Mucosa of descending colon (tissue), 3 donors: ENCODE data around the gene MLPH. TPM values are rescaled to one million over a fixed set of nuclear protein-coding genes. Genes with fewer than 3 reads are reported as not detected.

Experiments used
- ATAC-seq: fragments of 200-7000 bp; cut with Tn5 transposase; one replicate; pipeline ENCODE4 v1.9.1; 2020; ENCODE audit warnings: mild to moderate bottlenecking, moderate library complexity
- DNase-seq, 3 donors: peaks; one replicate each; pipeline ENCODE4 v3.0.0-alpha.2; 2020
- H3K36me3 ChIP-seq: fragments of 200-600 bp; one replicate; pipeline ENCODE4 v1.8.0; 2021; ENCODE audit warnings: low read depth, mild to moderate bottlenecking
- H3K4me1 ChIP-seq: fragments of 200-600 bp; one replicate; pipeline ENCODE4 v1.8.0; 2021; ENCODE audit warnings: low read depth, mild to moderate bottlenecking
- H3K4me3 ChIP-seq: fragments of 200-600 bp; one replicate; pipeline ENCODE4 v1.8.0; 2021; ENCODE audit warnings: mild to moderate bottlenecking
- H3K9me3 ChIP-seq: fragments of 200-600 bp; one replicate; pipeline ENCODE4 v1.8.0; 2021; ENCODE audit warnings: mild to moderate bottlenecking
- intact Hi-C, 2 donors: fragments of 100-400 bp; cut with DNase I in 1 of 2; cut with micrococcal nuclease in 1 of 2; formaldehyde crosslinking; loops; one replicate each; pipeline versions ENCODE4 v1.11.0 to v1.11.1; 2022; cut with DNase I, micrococcal nuclease
- total RNA-seq, 3 donors: library from RNA; stranded (reverse); fragmentation: NEBNext Ultra II Directional in 2 of 3; extraction: Animal tissue kit (Norgen Biotek cat#: 25700) in 2 of 3; gene quantifications; one replicate each; pipeline versions ENCODE4 v1.2.1 to v1.2.4, GENCODE V29; 2021 to 2023
- TF ChIP-seq, protein P1 (sequence below): fragments of 200-600 bp; IDR thresholded peaks from one replicate; pipeline ENCODE4 v1.8.0; 2022; ENCODE audit warnings: antibody characterized with exemption, mild to moderate bottlenecking
- donor health status: DM: no; HTN: no; CAD: no; lungs with moderate emphysema.
- donor health status: DM: no; HTN: no; CAD: no.
- donor health status: DM: no; HTN: yes; CAD: no.

The MLPH gene
- total RNA-seq, 3 donors from 2014 or later: 46.8 to 133 (median 121) TPM

DNA sequence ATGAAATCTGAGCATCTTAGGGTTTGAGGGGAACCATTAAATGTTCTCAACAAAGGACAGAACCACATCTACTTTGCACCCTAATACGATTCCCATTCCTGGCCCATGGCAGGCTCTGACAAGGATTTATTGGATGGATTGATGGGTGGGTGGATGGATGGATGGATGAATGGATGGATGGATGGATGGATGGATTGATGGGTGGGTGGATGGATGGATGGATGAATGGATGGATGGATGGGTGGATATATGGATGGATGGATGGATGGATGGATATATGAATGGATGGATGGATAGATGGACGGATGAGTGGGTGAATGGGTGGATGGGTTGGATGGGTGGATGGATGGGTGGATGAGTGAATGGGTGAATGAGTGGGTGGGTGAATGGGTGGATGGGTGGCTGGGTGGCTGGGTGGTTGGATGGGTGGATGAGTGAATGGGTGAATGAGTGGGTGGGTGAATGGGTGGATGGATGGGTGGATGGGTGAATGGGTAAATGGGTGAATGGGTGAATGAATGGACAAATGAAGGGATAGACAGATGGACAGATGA, 29.6 kb upstream of the MLPH start:
- intact Hi-C loops: no loop called here
- no peaks in the 10 kb centered on the region for H3K36me3 ChIP-seq
- H3K9me3 ChIP-seq: no peaks in the 10 kb centered on the region
- no peaks in the 10 kb centered on the region for H3K4me1 ChIP-seq
- TF ChIP-seq, protein P1, sequence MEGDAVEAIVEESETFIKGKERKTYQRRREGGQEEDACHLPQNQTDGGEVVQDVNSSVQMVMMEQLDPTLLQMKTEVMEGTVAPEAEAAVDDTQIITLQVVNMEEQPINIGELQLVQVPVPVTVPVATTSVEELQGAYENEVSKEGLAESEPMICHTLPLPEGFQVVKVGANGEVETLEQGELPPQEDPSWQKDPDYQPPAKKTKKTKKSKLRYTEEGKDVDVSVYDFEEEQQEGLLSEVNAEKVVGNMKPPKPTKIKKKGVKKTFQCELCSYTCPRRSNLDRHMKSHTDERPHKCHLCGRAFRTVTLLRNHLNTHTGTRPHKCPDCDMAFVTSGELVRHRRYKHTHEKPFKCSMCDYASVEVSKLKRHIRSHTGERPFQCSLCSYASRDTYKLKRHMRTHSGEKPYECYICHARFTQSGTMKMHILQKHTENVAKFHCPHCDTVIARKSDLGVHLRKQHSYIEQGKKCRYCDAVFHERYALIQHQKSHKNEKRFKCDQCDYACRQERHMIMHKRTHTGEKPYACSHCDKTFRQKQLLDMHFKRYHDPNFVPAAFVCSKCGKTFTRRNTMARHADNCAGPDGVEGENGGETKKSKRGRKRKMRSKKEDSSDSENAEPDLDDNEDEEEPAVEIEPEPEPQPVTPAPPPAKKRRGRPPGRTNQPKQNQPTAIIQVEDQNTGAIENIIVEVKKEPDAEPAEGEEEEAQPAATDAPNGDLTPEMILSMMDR: no peak
- no peak overlapping the region for H3K4me3 ChIP-seq
- ATAC-seq (no peak), DNase-seq (no peak)

DNA sequence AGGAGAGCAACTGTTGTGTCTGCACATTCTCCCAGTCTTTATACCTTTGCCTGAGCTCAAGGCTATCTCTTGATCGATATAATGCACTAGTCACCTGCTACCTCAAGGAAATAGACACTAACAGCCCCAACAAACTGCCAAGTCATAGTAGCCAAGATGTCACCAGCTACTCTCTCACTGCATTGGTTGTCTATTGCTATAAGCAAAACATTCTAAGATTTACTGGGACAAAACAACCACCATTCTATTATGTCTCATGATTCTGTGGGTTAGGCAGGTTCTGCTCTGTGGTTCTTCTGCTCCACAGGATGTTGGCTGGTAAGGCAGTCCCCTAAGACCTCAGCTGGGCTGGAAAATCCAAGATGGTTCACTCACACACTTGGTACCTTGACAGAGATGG, 28.5 kb upstream of the MLPH start:
- TF ChIP-seq, protein P1: no peak
- H3K4me1 ChIP-seq: no peaks in the 10 kb centered on the region
- DNase-seq: no peak
- no peaks in the 10 kb centered on the region for H3K9me3 ChIP-seq
- H3K36me3 ChIP-seq: no peaks in the 10 kb centered on the region
- no peak overlapping the region for H3K4me3 ChIP-seq
- intact Hi-C loops: no loop called here
- ATAC-seq: no peak

DNA sequence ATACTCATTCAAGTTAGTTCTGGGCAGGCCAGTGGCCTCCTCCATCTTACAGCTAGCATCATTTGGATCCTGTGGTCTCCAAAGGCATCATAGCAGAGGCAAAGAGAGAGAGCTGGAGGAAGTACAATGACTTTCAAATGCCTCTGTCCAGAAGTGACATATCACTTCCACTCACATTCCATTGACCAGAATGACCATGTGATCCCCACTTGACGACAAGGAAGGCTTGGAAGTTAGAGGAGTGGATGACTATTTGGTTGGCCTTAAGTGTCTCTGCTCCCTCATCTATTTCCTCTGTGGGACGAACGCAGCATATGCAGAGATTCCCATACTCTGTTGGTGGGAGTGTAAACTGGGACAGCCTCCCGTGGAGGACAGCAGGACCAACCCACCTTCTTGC, 27.8 kb upstream of the MLPH start:
- Histone ChIP-seq H3K4me3 (no peak overlapping the region), H3K9me3 (no peaks in the 10 kb centered on the region), H3K4me1 (no peaks in the 10 kb centered on the region), H3K36me3 (no peaks in the 10 kb centered on the region)
- TF ChIP-seq, protein P1: no peak
- no peak for ATAC-seq
- no peak for DNase-seq
- intact Hi-C loops: no loop called here

DNA sequence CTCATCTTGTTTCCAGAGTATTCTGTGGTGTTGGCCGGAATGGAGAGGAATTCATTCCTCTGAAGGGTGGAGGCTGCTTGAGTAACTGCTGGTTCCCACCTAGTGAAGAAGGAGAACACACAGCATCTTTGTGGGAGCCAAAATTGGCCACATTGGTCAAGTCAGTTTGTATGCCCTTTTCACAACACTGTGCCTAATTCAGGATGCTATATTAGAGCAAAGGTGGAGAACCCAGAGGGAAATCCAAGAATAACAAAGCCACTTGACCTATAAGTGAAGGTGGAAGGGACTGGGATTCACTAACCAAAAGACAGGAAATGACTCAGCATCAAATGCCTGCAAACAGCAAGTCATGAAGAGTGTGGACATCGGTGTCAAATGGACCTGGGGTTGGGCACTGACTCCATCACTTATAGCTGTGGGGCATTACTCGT, 27.3 kb upstream of the MLPH start:
- Histone ChIP-seq H3K4me3 (no peak overlapping the region), H3K36me3 (no peaks in the 10 kb centered on the region), H3K9me3 (no peaks in the 10 kb centered on the region), H3K4me1 (no peaks in the 10 kb centered on the region)
- TF ChIP-seq, protein P1: no peak
- DNase-seq (no peak), ATAC-seq (no peak)
- intact Hi-C loops: no loop called here

DNA sequence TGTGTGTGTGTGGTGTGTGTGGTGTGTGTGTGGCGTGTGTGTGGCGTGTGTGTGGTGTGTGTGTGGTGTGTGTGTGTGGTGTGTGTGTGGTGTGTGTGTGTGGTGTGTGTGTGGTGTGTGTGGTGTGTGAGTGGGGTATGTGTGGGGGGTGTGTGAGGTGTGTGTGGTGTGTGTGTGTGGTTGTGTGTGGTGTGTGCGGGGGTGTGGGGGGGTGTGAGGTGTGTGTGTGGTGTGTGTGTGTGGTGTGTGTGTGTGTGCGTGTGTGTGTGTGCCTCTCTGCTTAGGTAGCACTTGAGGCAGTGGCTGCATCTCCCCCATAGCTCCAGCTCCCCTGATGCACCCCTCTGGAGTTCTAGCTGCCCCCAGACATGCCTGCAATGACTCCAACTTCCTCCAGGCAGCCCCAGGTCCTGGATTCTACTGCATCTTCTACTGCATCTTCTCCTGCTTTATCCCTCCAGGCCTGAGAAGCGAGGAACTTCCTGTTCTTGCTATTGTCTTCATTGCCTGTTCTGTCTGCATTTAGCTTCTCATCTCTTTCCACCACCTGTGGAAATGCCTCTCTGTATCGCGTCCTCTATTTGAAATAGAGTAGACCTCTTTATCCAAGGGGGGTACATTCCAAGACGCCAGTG, 22.2 kb upstream of the MLPH start:
- no peaks in the 10 kb centered on the region for H3K36me3 ChIP-seq
- intact Hi-C loops: no loop called here
- ATAC-seq: no peak

More for the DNA sequence above, 22.2 kb upstream of the MLPH start:
- H3K4me1 ChIP-seq: no peaks in the 10 kb centered on the region
- DNase-seq: no peak
- H3K4me3 ChIP-seq: no peak overlapping the region
- H3K9me3 ChIP-seq: no peaks in the 10 kb centered on the region
- TF ChIP-seq, protein P1: no peak
